ENCODE data around the gene TANK.
"Not testable (repeated sequence)": the region's sequence is repeated elsewhere in the genome, so short reads cannot be mapped to it uniquely, and the experiment has no call there.

TANK gene

DNA sequence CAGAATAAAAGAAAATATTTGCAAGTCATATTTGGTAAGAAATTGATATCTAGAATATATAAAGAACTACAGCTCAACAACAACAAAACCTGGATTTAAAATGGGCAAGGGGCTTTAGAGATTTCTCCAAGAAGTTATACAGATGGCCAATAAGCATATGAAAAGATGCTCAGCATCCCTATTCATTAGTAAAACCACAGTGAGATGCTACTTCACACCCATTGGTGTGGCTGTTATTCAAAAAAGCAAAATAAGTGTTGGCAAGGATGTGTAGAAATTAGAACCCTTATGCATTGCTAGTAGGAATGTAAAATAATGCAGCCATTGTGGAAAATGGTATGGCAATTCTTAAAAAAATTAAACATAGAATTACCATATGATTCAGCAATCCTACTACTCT is 29.8 kb downstream of the TANK start:
- Histone ChIP-seq H3K27ac (ENCODE audit: low read depth in 2 of 2, low read length in 2 of 2) (no peak overlapping the region), H3K4me3 (ENCODE audit: low read length in 2 of 2) (no peak overlapping the region), H3K9me3 (ENCODE audit: control insufficient read depth in 2 of 2, low read length in 2 of 2) (no peaks in the 10 kb centered on the region), H3K9ac (ENCODE audit: low read depth in 1 of 2, low read length in 2 of 2) (no peak overlapping the region), H3K27me3 (ENCODE audit: control insufficient read depth in 2 of 2, insufficient read depth in 2 of 2, low read length in 2 of 2) (no peaks in the 10 kb centered on the region), H3K36me3 (ENCODE audit: control insufficient read depth in 2 of 2, insufficient read depth in 2 of 2, low read length in 2 of 2) (peaks cover 1 to 7% of the 10 kb centered on the region in 2 donors), H3K4me1 (ENCODE audit: control insufficient read depth in 2 of 2, insufficient read depth in 2 of 2, low read length in 2 of 2) (no peaks in the 10 kb centered on the region)

DNA sequence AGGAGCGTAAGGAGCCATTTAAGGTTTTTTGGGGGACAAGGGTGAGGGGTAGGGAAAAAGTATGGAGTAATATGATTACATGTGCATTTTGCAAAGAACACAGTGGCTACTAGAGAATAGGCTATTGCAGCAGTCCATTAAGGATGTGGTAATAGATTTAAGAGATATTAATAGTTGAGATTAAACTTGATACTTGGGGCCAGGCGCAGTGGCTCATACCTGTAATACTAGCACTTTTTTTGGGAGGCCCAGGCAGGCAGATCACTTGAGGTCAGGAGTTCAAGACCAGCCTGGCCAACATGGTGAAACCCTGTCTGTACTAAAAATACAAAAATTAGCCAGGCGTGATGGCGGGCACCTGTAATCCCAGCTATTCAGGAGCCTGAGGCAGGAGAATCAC is 35.4 kb downstream of the TANK start:
- H3K27ac ChIP-seq (ENCODE audit: low read depth in 2 of 2, low read length in 2 of 2); H3K9me3 ChIP-seq (ENCODE audit: control insufficient read depth in 2 of 2, low read length in 2 of 2); H3K9ac ChIP-seq (ENCODE audit: low read depth in 1 of 2, low read length in 2 of 2); H3K27me3 ChIP-seq (ENCODE audit: control insufficient read depth in 2 of 2, insufficient read depth in 2 of 2, low read length in 2 of 2); H3K4me1 ChIP-seq (ENCODE audit: control insufficient read depth in 2 of 2, insufficient read depth in 2 of 2, low read length in 2 of 2); H3K4me3 ChIP-seq (ENCODE audit: low read length in 2 of 2): not testable (repeated sequence)
- peaks cover 10 to 12% of the 10 kb centered on the region in 2 donors for H3K36me3 ChIP-seq (ENCODE audit: control insufficient read depth in 2 of 2, insufficient read depth in 2 of 2, low read length in 2 of 2)

DNA sequence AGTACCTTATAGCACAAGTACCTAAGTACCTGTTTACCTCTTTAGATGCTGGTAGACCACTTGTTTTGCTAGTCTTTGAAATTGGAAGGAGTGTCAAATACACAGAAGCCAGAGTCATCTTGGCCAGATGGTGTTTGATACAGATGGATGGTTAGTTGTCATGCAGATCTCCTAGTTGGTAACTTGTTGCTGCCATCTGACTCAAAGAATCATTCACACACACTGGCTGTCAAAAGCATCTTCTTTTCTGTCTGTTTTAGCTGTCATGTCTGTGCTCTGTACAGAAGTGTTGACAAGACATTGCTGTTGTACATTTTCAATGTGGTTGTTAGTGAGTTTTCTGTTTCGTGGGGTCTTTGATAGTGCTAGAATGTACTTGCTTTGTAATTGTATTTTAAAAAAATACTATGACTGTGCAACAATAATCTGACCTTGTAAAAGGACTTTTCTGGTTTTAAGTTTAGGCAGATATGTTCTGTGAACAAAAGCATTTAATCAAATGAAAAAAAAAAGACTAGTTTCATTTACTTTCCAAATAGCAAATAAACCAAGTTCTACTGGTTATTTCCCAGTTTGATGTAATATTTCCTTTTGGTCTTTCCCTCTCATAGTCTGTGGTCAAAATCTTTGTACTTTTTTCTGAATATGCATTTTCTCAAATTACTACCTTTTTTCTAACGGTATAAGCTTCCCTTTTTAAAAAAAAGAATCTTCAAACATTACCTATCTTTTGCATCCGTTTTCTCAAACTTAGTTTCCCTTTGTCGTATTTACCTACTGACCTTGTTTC is 39.9 kb downstream of the TANK start:
- Histone ChIP-seq H3K27me3 (ENCODE audit: control insufficient read depth in 2 of 2, insufficient read depth in 2 of 2, low read length in 2 of 2) (no peaks in the 10 kb centered on the region), H3K4me3 (ENCODE audit: low read length in 2 of 2) (no peak overlapping the region), H3K9me3 (ENCODE audit: control insufficient read depth in 2 of 2, low read length in 2 of 2) (no peaks in the 10 kb centered on the region), H3K36me3 (ENCODE audit: control insufficient read depth in 2 of 2, insufficient read depth in 2 of 2, low read length in 2 of 2) (peaks cover 14 to 17% of the 10 kb centered on the region in 2 donors), H3K27ac (ENCODE audit: low read depth in 2 of 2, low read length in 2 of 2) (no peak overlapping the region), H3K4me1 (ENCODE audit: control insufficient read depth in 2 of 2, insufficient read depth in 2 of 2, low read length in 2 of 2) (no peaks in the 10 kb centered on the region), H3K9ac (ENCODE audit: low read depth in 1 of 2, low read length in 2 of 2) (no peak overlapping the region)

DNA sequence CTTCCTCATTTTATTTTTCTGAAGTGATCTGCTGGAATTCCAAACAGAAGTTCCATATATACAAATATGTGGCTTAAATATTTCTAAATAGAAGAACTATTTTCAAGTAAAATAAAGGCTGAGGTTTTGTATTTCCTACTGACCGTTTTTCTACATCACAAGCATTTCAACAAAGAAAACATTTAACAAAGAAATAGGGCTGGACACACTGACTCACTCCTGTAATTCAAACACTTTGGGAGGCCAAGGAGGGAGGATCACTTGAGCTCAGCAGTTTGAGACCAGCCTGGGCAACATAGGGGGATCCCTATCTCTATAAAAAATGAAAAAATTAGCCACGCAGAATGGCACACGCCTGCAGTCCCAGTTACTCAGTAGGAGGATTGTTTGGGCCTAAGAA is 44.6 kb downstream of the TANK start:
- H3K36me3 ChIP-seq (ENCODE audit: control insufficient read depth in 2 of 2, insufficient read depth in 2 of 2, low read length in 2 of 2) = peaks cover 3 to 20% of the 10 kb centered on the region in 2 donors
- no peaks in the 10 kb centered on the region for H3K27me3 ChIP-seq (ENCODE audit: control insufficient read depth in 2 of 2, insufficient read depth in 2 of 2, low read length in 2 of 2)
- no peaks in the 10 kb centered on the region for H3K9me3 ChIP-seq (ENCODE audit: control insufficient read depth in 2 of 2, low read length in 2 of 2)
- H3K27ac ChIP-seq (ENCODE audit: low read depth in 2 of 2, low read length in 2 of 2) = no peak overlapping the region
- no peaks in the 10 kb centered on the region for H3K4me1 ChIP-seq (ENCODE audit: control insufficient read depth in 2 of 2, insufficient read depth in 2 of 2, low read length in 2 of 2)
- H3K9ac ChIP-seq (ENCODE audit: low read depth in 1 of 2, low read length in 2 of 2) = no peak overlapping the region
- no peak overlapping the region for H3K4me3 ChIP-seq (ENCODE audit: low read length in 2 of 2)

DNA sequence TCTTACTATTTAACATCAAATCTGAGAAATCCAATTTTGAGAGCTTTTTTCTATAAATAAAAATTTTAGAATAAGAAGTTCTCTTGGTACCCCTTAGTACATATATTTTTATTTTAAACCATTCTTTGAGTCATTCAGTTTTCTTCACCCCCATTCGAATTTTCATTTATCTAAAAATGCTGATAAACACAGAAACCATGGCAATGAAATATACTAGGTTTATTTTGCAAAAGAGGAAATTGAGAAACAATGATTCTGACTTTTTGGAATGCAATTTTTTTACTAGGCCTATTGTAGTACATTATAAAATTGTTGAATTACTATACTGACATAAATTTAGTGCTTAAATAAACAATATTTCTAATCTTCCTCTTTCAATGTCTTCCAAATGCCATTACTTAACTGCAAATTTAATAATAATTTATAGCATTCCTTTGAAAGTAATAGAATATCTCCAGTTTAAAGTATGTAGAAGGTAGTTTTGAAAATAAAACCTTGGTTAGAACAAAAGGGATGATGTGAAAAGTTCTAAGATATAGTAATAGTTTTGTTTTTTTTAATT is 46.3 kb downstream of the TANK start:
- Histone ChIP-seq H3K27me3 (ENCODE audit: control insufficient read depth in 2 of 2, insufficient read depth in 2 of 2, low read length in 2 of 2) (no peaks in the 10 kb centered on the region), H3K9ac (ENCODE audit: low read depth in 1 of 2, low read length in 2 of 2) (no peak overlapping the region), H3K27ac (ENCODE audit: low read depth in 2 of 2, low read length in 2 of 2) (no peak overlapping the region), H3K4me1 (ENCODE audit: control insufficient read depth in 2 of 2, insufficient read depth in 2 of 2, low read length in 2 of 2) (no peaks in the 10 kb centered on the region), H3K9me3 (ENCODE audit: control insufficient read depth in 2 of 2, low read length in 2 of 2) (no peaks in the 10 kb centered on the region), H3K36me3 (ENCODE audit: control insufficient read depth in 2 of 2, insufficient read depth in 2 of 2, low read length in 2 of 2) (peaks cover 3 to 23% of the 10 kb centered on the region in 2 donors), H3K4me3 (ENCODE audit: low read length in 2 of 2) (no peak overlapping the region)

DNA sequence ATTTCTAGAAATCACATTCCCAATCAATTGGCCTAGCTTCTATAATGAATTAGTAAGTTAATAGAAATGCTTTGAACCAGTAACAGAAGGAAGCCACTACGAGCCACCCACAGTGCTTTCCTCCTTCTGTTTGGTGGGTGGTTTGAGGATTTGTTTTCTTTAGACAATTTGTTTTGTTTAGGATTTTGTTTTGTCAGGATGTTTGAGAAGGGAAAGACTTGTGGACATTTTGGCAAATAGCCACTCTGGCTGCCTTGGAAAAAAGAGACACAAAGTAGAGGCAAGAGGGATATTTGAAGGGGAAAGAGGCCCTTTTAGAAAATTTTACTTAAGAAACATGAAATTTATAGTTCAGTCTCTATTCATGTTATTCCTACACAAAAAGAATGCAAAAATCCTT is 47.7 kb downstream of the TANK start:
- Histone ChIP-seq H3K36me3 (ENCODE audit: control insufficient read depth in 2 of 2, insufficient read depth in 2 of 2, low read length in 2 of 2) (peaks cover 3 to 23% of the 10 kb centered on the region in 2 donors), H3K27me3 (ENCODE audit: control insufficient read depth in 2 of 2, insufficient read depth in 2 of 2, low read length in 2 of 2) (no peaks in the 10 kb centered on the region), H3K27ac (ENCODE audit: low read depth in 2 of 2, low read length in 2 of 2) (no peak overlapping the region), H3K4me3 (ENCODE audit: low read length in 2 of 2) (no peak overlapping the region), H3K9me3 (ENCODE audit: control insufficient read depth in 2 of 2, low read length in 2 of 2) (no peaks in the 10 kb centered on the region), H3K4me1 (ENCODE audit: control insufficient read depth in 2 of 2, insufficient read depth in 2 of 2, low read length in 2 of 2) (no peaks in the 10 kb centered on the region), H3K9ac (ENCODE audit: low read depth in 1 of 2, low read length in 2 of 2) (no peak overlapping the region)

DNA sequence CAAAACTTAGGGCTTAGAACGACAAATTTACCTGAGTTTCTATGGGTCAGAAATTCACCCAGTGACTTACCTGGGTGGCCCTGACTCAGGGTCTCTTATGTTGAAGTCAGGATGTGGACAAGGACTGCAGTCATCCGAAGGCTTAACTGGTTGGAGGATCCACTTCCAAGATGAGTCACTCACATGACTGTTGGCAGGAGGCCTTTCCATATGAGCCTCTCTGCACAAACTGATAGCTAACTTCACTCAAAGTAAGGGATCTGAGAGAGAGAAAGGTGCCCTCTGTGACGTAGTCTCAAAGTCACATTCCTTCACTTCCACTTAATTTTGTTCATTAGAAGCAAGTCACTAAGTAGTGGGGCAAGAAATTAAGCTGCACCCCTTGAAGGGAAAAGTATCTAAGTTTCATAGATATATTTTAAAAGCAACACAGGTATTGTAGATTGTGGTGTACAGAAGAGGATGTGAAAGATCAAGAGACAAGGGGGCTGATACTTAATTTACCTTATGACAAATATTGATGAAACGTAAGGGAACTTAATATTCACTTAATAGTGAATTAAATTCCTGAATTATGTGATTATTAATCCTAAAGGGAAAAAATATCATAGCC is 48.4 kb downstream of the TANK start:
- Histone ChIP-seq H3K27me3 (ENCODE audit: control insufficient read depth in 2 of 2, insufficient read depth in 2 of 2, low read length in 2 of 2) (no peaks in the 10 kb centered on the region), H3K9ac (ENCODE audit: low read depth in 1 of 2, low read length in 2 of 2) (no peak overlapping the region), H3K4me3 (ENCODE audit: low read length in 2 of 2) (no peak overlapping the region), H3K9me3 (ENCODE audit: control insufficient read depth in 2 of 2, low read length in 2 of 2) (no peaks in the 10 kb centered on the region), H3K4me1 (ENCODE audit: control insufficient read depth in 2 of 2, insufficient read depth in 2 of 2, low read length in 2 of 2) (no peaks in the 10 kb centered on the region), H3K36me3 (ENCODE audit: control insufficient read depth in 2 of 2, insufficient read depth in 2 of 2, low read length in 2 of 2) (peaks cover 3 to 18% of the 10 kb centered on the region in 2 donors), H3K27ac (ENCODE audit: low read depth in 2 of 2, low read length in 2 of 2) (no peak overlapping the region)

DNA sequence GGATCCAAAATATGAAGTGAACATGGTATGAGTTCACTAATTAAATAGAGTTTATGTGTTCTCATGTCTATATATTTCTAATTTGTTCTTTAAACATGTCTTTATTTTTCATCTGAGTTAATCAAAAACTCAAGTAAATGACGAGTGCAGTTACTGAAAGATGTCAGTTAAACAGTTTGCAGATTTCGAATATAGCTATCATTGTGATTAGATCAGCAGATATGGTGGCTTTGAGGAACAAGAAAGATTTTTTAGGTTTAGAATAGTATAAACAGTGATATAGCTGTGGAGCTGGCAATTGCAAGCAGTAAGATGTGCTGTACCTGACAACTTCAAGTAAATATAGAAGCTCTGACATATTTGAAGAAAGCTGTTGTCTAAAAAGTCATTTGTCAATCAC is 49.7 kb downstream of the TANK start:
- H3K4me3 ChIP-seq (ENCODE audit: low read length in 2 of 2) = no peak overlapping the region
- H3K9ac ChIP-seq (ENCODE audit: low read depth in 1 of 2, low read length in 2 of 2) = no peak overlapping the region
- H3K36me3 ChIP-seq (ENCODE audit: control insufficient read depth in 2 of 2, insufficient read depth in 2 of 2, low read length in 2 of 2) = peaks cover 7 to 14% of the 10 kb centered on the region in 2 donors
- H3K27ac ChIP-seq (ENCODE audit: low read depth in 2 of 2, low read length in 2 of 2) = no peak overlapping the region
- H3K9me3 ChIP-seq (ENCODE audit: control insufficient read depth in 2 of 2, low read length in 2 of 2) = no peaks in the 10 kb centered on the region
- H3K4me1 ChIP-seq (ENCODE audit: control insufficient read depth in 2 of 2, insufficient read depth in 2 of 2, low read length in 2 of 2) = no peaks in the 10 kb centered on the region
- H3K27me3 ChIP-seq (ENCODE audit: control insufficient read depth in 2 of 2, insufficient read depth in 2 of 2, low read length in 2 of 2) = no peaks in the 10 kb centered on the region

DNA sequence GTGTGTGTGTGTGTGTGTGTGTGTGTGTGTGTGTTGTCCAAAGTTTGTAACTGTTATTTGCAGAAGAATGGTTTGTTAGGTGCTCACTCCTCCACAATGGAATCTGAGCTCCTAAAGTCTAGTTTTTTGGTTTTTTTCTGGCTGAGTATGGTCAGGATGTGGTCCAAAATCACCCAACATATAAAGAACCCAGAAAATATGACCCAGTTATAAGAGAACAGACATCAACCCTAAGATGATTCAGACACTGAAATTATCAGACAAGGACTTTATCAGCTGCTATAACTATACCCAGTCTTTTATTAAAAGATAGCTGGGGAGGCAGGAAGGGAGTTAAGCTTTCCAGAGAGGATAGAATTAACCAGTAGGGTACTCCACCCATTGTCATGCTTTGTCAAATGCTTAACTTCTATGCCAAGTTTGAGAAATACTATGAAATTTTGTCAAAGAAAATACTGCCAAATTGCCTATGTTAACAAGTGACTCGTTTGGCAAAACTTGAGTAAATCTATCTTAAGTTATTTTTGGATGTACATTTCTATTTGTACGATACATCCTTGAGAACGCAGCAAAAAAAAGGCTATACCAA is 57.5 kb downstream of the TANK start:
- Histone ChIP-seq H3K9me3 (ENCODE audit: control insufficient read depth in 2 of 2, low read length in 2 of 2) (no peaks in the 10 kb centered on the region), H3K4me3 (ENCODE audit: low read length in 2 of 2) (no peak overlapping the region), H3K27ac (ENCODE audit: low read depth in 2 of 2, low read length in 2 of 2) (no peak overlapping the region), H3K27me3 (ENCODE audit: control insufficient read depth in 2 of 2, insufficient read depth in 2 of 2, low read length in 2 of 2) (no peaks in the 10 kb centered on the region), H3K9ac (ENCODE audit: low read depth in 1 of 2, low read length in 2 of 2) (no peak overlapping the region), H3K4me1 (ENCODE audit: control insufficient read depth in 2 of 2, insufficient read depth in 2 of 2, low read length in 2 of 2) (no peaks in the 10 kb centered on the region), H3K36me3 (ENCODE audit: control insufficient read depth in 2 of 2, insufficient read depth in 2 of 2, low read length in 2 of 2) (peaks cover 0 to 7% of the 10 kb centered on the region in 2 donors)

DNA sequence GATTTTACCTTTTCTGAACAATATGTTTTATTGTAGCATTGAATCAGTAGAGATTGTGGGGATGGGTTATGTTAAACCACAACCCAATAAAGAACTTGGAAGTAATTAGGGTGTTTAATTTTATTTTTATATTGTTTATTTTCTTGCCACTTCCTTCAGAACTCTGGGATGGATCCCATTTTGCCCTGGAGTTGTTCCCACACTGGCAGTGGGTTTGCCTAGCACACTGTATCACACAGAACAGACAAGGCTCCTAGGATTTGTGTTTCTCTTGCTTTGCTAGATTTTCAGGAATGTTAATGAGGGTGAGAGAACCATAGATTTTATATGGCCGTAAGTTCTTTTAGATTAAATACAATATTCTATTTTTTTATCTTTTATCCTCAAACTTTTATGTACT is 59.0 kb downstream of the TANK start:
- no peaks in the 10 kb centered on the region for H3K4me1 ChIP-seq (ENCODE audit: control insufficient read depth in 2 of 2, insufficient read depth in 2 of 2, low read length in 2 of 2)
- no peaks in the 10 kb centered on the region for H3K27me3 ChIP-seq (ENCODE audit: control insufficient read depth in 2 of 2, insufficient read depth in 2 of 2, low read length in 2 of 2)
- H3K27ac ChIP-seq (ENCODE audit: low read depth in 2 of 2, low read length in 2 of 2) = no peak overlapping the region
- H3K9ac ChIP-seq (ENCODE audit: low read depth in 1 of 2, low read length in 2 of 2) = no peak overlapping the region
- H3K4me3 ChIP-seq (ENCODE audit: low read length in 2 of 2) = no peak overlapping the region
- no peaks in the 10 kb centered on the region for H3K9me3 ChIP-seq (ENCODE audit: control insufficient read depth in 2 of 2, low read length in 2 of 2)
- peaks cover 0 to 12% of the 10 kb centered on the region in 2 donors for H3K36me3 ChIP-seq (ENCODE audit: control insufficient read depth in 2 of 2, insufficient read depth in 2 of 2, low read length in 2 of 2)

Measured in mucosa of rectum (tissue), 2 donors.